T-cell (primary cell): Measurements from ENCODE around the gene LIN28A. TPM values are rescaled to one million over a fixed set of nuclear protein-coding genes. Genes with fewer than 3 reads are reported as not detected.

Source experiments
- ATAC-seq, 4 experiments: fragments of 200-7000 bp in 3 of 4; fragments of 150-1000 bp in 1 of 4; cut with Tn5 transposase; replicated peaks in 1 of 4; 1 replicate in 3 of 4; 2 replicates in 1 of 4; pipeline ENCODE4 v1.10.0; 2021; ENCODE audit warnings: moderate library complexity in 3 of 4, mild to moderate bottlenecking in 2 of 4, moderate number of reproducible peaks in 1 of 4
- CTCF ChIA-PET, 2 donors: fragments of 300-600 bp; sonication (Branson Sonifier 250); formaldehyde crosslinking; loops; one replicate each; lab custom pipeline; 2022; ENCODE audit warnings: antibody characterized with exemption in 2 of 2; lab: Charles Lee
- POLR2A ChIA-PET, 2 donors: fragments of 300-600 bp; sonication (Branson Sonifier 250); formaldehyde crosslinking; loops; one replicate each; lab custom pipeline; 2022; ENCODE audit warnings: antibody characterized with exemption in 2 of 2; lab: Charles Lee
- DNase-seq, 35 experiments: peaks; one replicate each; pipeline versions ENCODE4 v3.0.0 to v3.0.0-alpha.2; 2013 to 2023
- H3K27ac ChIP-seq: one replicate; pipeline ENCODE4 v1.5.1; 2013; ENCODE audit warnings: low read length
- H3K27me3 ChIP-seq, 2 experiments: replicated peaks in 1 of 2; 1 replicate in 1 of 2; 2 replicates in 1 of 2; pipeline versions ENCODE4 v1.6.1 to v1.7.0; 2013; ENCODE audit warnings: low read length in 1 of 2, mixed read lengths in 1 of 2; ENCODE audit not compliant: control insufficient read depth in 2 of 2, insufficient read depth in 2 of 2; ENCODE audit errors: extremely low read depth in 1 of 2
- H3K36me3 ChIP-seq, 2 donors: 1 replicate in 1 of 2; 2 replicates in 1 of 2; pipeline versions ENCODE4 v1.6.1 to v1.7.0; 2013; ENCODE audit warnings: low read length in 1 of 2; ENCODE audit not compliant: control insufficient read depth in 2 of 2, insufficient read depth in 1 of 2; ENCODE audit errors: extremely low read depth in 1 of 2
- H3K4me1 ChIP-seq, 2 experiments: 1 replicate in 1 of 2; 2 replicates in 1 of 2; pipeline versions ENCODE4 v1.6.1 to v1.7.0; 2013; ENCODE audit warnings: low read length in 2 of 2, mixed read lengths in 1 of 2; ENCODE audit not compliant: insufficient read depth in 2 of 2, control insufficient read depth in 1 of 2; ENCODE audit errors: extremely low read depth in 1 of 2
- H3K4me3 ChIP-seq, 2 donors: 1 replicate in 1 of 2; 2 replicates in 1 of 2; pipeline versions ENCODE4 v1.5.1 to v1.7.0; 2013; ENCODE audit warnings: mild to moderate bottlenecking in 2 of 2, low read length in 1 of 2, moderate library complexity in 1 of 2; ENCODE audit not compliant: control insufficient read depth in 1 of 2; ENCODE audit errors: extremely low read depth in 1 of 2
- H3K9me3 ChIP-seq: 2 replicates; pipeline ENCODE4 v1.7.0; 2013
- H3K27ac Mint-ChIP-seq, 2 donors: one replicate each; pipeline ENCODE4 v1.8.0; 2020 to 2021; ENCODE audit warnings: mild to moderate bottlenecking in 2 of 2, mixed read lengths in 2 of 2
- H3K27me3 Mint-ChIP-seq, 2 donors: one replicate each; pipeline ENCODE4 v1.8.0; 2021 to 2022; ENCODE audit warnings: mixed read lengths in 2 of 2
- H3K36me3 Mint-ChIP-seq: one replicate; pipeline ENCODE4 v1.8.0; 2021; ENCODE audit warnings: mixed read lengths
- H3K4me1 Mint-ChIP-seq, 3 donors: one replicate each; pipeline ENCODE4 v1.8.0; 2020 to 2022; ENCODE audit warnings: mixed read lengths in 3 of 3, mild to moderate bottlenecking in 1 of 3
- H3K4me3 Mint-ChIP-seq, 3 donors: one replicate each; pipeline ENCODE4 v1.8.0; 2020 to 2022; ENCODE audit warnings: mild to moderate bottlenecking in 3 of 3, mixed read lengths in 3 of 3, moderate library complexity in 3 of 3
- H3K9me3 Mint-ChIP-seq, 3 donors: one replicate each; pipeline ENCODE4 v1.8.0; 2020 to 2022; ENCODE audit warnings: mixed read lengths in 3 of 3
- WGBS: methylation state at CpG from one replicate; pipeline ENCODE4 v1.1.5; 2013; ENCODE audit warnings: missing lambda C conversion rate; ENCODE audit not compliant: insufficient coverage; 5-methylcytosine and 5-hydroxymethylcytosine counted together
- total RNA-seq, 35 experiments: library from RNA in 6 of 35; stranded (reverse) in 6 of 35; fragments of 120-200 nt in 1 of 35; gene quantifications; one replicate each; pipeline versions ENCODE4 v1.2.1 to v1.2.4 and lab custom pipeline; 2013 to 2026

Gene LIN28A
- total RNA-seq, 5 donors from 2014 or later (not counting 1 experiment from before 2014, with no cell fraction given), result 0.95 to 1.3 (median 1.1) TPM; not detected in 2

DNA sequence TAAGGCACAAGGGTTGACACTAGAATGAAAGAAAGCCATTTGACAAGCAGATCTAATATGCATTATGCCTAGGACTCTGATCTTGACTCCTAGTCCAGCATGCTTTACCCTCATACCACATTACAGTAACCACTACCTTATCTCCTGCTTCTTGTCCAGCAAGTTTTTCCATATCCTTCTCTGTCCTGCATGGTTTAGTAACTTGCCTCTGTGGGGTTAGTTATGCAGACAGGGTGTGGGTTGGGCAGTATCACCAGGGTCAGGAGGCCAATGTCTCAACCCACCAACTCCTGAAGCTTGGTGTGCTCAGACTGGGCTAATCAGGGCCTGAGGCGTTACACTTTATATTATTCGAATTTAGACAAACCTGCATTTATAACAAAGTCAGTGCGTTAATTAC lies 40.3 kb downstream of the LIN28A start:
- Mint-ChIP-seq H3K4me1 (no peaks in the 10 kb centered on the region), H3K4me3 (no peak overlapping the region), H3K27ac (no peak overlapping the region), H3K36me3 (peaks cover 49% of the 10 kb centered on the region), H3K9me3 (no peaks in the 10 kb centered on the region), H3K27me3 (no peaks in the 10 kb centered on the region)
- peaks cover 8 to 61% of the 10 kb centered on the region in 2 donors for H3K36me3 ChIP-seq
- no peaks in the 10 kb centered on the region for H3K4me1 ChIP-seq
- H3K27me3 ChIP-seq, result no peaks in the 10 kb centered on the region
- no peaks in the 10 kb centered on the region for H3K9me3 ChIP-seq
- no peak overlapping the region for H3K4me3 ChIP-seq
- no peak overlapping the region for H3K27ac ChIP-seq
- ATAC-seq (no peak), DNase-seq (no peak)
- ChIA-PET POLR2A (interaction anchor here in 1 of 2 donors (0.6 kb wide), 1 partner anchor 234 kb away, joined by 5 read pairs; no protein-coding TSS in a partner anchor), CTCF (no interaction called here)
- no CpG with 5 or more reads among the region's 3 CpGs for WGBS

DNA sequence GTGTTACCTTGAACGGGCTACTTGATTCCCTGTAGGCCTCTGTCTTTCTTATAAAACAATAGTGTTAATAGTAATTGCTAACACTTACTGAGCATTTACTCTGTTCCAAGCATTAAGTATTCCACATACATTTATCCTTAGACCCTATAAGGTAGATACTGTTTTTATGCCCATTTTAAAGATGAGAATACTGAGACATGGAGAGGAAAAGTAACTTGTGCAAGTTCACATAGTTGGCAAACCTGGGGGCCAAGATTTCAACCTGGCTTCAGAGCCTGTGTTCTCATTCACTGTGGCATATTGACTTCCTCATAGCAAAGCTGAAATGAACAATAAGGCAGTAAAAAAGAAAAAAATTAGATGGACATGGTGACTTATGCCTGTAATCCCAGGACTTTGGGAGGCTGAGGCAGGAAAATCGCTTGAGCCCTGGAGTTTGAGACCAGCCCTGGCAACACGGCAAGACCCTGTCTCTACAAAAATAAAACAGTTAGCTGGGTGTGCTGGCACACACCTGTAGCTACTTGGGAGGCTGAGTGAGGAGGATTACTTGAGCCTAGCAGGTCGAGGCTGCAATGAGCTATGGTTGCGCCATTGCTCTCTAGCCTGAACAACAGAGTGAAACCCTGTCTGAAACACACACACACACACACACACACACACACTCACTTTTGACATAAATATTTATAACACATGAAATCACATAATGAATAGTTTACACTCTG lies 42.0 kb downstream of the LIN28A start:
- Histone ChIP-seq H3K4me3 (no peak overlapping the region), H3K27me3 (no peaks in the 10 kb centered on the region), H3K4me1 (no peaks in the 10 kb centered on the region), H3K27ac (no peak overlapping the region), H3K36me3 (peaks cover 10 to 48% of the 10 kb centered on the region in 2 donors), H3K9me3 (no peaks in the 10 kb centered on the region)
- H3K36me3 Mint-ChIP-seq, result peaks cover 43% of the 10 kb centered on the region
- POLR2A ChIA-PET, result no interaction called here
- WGBS, result 100% methylated on average over 2 of the region's 5 CpGs
- CTCF ChIA-PET, result no interaction called here
- no peaks in the 10 kb centered on the region for H3K4me1 Mint-ChIP-seq
- ATAC-seq, result no peak
- no peak overlapping the region for H3K27ac Mint-ChIP-seq
- no peaks in the 10 kb centered on the region for H3K9me3 Mint-ChIP-seq
- no peak for DNase-seq
- H3K27me3 Mint-ChIP-seq, result no peaks in the 10 kb centered on the region
- H3K4me3 Mint-ChIP-seq, result no peak overlapping the region

DNA sequence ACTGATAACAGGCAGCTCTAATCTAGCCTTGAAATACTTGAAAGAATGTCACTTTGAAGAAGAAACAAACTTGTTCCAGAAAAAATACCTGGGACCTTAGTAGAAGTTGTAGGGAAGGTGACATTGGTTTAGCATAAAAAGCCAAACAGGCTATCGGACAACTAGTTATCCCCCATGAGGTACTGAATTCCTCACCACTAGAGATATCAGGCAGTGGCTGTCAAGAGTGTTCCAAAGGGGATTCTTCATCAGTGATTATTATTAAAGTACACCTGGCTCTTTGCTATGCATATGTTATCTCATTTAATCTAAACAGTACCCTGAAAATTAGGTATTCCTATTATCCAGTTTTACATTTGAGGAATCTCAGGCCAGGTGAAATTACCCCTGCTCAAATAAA lies 48.5 kb downstream of the LIN28A start:
- ATAC-seq (no peak), DNase-seq (no peak)
- peaks cover 6 to 51% of the 10 kb centered on the region in 2 donors for H3K36me3 ChIP-seq
- no peaks in the 10 kb centered on the region for H3K4me1 ChIP-seq
- ChIA-PET POLR2A (no interaction called here), CTCF (no interaction called here)
- H3K9me3 ChIP-seq, result no peaks in the 10 kb centered on the region
- no peak overlapping the region for H3K4me3 ChIP-seq
- H3K36me3 Mint-ChIP-seq, result peaks cover 44% of the 10 kb centered on the region
- H3K27ac ChIP-seq, result no peak overlapping the region
- H3K9me3 Mint-ChIP-seq, result no peaks in the 10 kb centered on the region
- WGBS, result no CpG with 5 or more reads among the region's 1 CpG
- H3K27ac Mint-ChIP-seq, result no peak overlapping the region
- no peak overlapping the region for H3K4me3 Mint-ChIP-seq
- H3K27me3 ChIP-seq, result no peaks in the 10 kb centered on the region
- H3K4me1 Mint-ChIP-seq, result no peaks in the 10 kb centered on the region
- no peaks in the 10 kb centered on the region for H3K27me3 Mint-ChIP-seq

DNA sequence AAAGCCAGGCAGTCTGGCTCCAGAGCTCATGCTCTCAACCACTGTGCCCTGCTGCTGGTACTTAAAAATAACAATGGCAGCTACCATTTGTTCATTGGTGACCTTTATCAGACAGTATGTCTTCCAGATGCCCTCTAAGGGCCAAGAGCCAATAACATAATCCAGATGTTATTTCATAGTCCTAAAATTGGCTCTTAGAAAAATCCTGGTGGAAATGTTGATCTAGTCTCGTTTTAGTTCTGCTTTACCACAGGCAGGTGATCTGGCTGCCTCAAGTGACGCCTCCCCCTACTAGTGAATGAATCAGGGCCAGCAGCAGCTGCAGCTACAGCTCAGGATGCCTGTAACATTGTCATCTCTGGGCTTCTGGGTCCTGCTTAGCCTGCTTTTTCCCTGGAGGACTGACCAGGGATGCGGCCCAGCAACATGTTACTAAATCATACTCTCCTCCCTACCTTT lies 49.0 kb downstream of the LIN28A start:
- CTCF ChIA-PET, result no interaction called here
- 100% methylated on average over 1 of the region's 3 CpGs for WGBS
- no peak overlapping the region for H3K27ac Mint-ChIP-seq
- Histone ChIP-seq H3K4me1 (no peaks in the 10 kb centered on the region), H3K27ac (no peak overlapping the region), H3K36me3 (peaks cover 6 to 51% of the 10 kb centered on the region in 2 donors), H3K9me3 (no peaks in the 10 kb centered on the region), H3K27me3 (no peaks in the 10 kb centered on the region), H3K4me3 (no peak overlapping the region)
- no peaks in the 10 kb centered on the region for H3K27me3 Mint-ChIP-seq
- peaks cover 47% of the 10 kb centered on the region for H3K36me3 Mint-ChIP-seq
- DNase-seq, result no peak
- POLR2A ChIA-PET, result no interaction called here
- no peak for ATAC-seq
- H3K9me3 Mint-ChIP-seq, result no peaks in the 10 kb centered on the region
- no peak overlapping the region for H3K4me3 Mint-ChIP-seq
- H3K4me1 Mint-ChIP-seq, result no peaks in the 10 kb centered on the region

DNA sequence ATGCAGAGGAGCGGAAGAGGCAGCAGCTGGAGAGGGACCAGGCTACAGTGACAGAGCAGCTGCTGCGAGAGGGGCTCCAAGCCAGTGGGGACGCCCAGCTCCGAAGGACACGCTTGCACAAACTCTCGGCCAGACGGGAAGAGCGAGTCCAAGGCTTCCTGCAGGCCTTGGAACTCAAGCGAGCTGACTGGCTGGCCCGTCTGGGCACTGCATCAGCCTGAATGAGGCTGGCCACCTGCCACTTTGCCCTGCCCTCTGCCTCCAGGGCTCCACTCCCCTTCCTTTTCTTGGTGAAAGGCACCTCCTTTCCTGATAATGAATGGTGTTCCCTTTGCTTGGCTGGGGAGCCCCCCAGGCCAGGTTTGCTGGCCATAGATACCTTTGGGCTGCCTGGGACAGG lies 58.3 kb downstream of the LIN28A start:
- no peaks in the 10 kb centered on the region for H3K9me3 ChIP-seq
- WGBS, result 94% methylated on average over 10 of the region's 10 CpGs
- H3K27me3 ChIP-seq, result no peaks in the 10 kb centered on the region
- Mint-ChIP-seq H3K4me1 (peaks cover 25 to 28% (median 27%) of the 10 kb centered on the region in 3 donors), H3K9me3 (no peaks in the 10 kb centered on the region), H3K4me3 (no peak overlapping the region), H3K36me3 (peaks cover 34% of the 10 kb centered on the region), H3K27ac (no peak overlapping the region), H3K27me3 (no peaks in the 10 kb centered on the region)
- ChIA-PET POLR2A (interaction anchor here in 1 of 2 donors (0.6 kb wide), 1 partner anchor 204 kb away, joined by 3 read pairs; no protein-coding TSS in a partner anchor), CTCF (interaction anchor here (0.5 to 0.7 kb wide), 2 partner anchors 35 to 921 kb away, joined by 3 to 5 read pairs; no protein-coding TSS in a partner anchor)
- DNase-seq, result no peak
- no peak overlapping the region for H3K4me3 ChIP-seq
- peaks cover 11 to 48% of the 10 kb centered on the region in 2 donors for H3K36me3 ChIP-seq
- peaks cover 19 to 29% of the 10 kb centered on the region in 2 experiments for H3K4me1 ChIP-seq
- ATAC-seq, result no peak
- no peak overlapping the region for H3K27ac ChIP-seq

DNA sequence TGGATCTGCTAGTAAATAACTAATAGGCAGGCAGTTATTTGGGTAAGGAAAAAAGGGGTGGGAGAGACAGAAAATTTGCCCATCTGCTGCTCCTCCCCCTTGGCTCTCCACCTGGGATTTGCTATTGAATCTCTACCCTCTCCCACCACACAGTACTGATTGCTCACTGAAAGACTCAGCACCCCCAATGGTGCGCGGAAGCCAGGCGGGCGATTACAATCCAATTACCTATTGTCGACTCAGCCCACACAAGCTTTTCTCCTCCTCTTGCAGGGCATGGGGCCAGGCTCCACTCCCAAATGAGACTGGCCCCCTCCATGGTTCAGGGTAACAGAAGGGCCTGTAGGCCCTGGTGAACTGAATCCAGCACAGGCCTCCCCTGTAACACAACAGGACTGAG lies 58.9 kb downstream of the LIN28A start:
- Mint-ChIP-seq H3K27me3 (no peaks in the 10 kb centered on the region), H3K4me1 (peaks cover 31 to 35% (median 33%) of the 10 kb centered on the region in 3 donors), H3K4me3 (no peak overlapping the region), H3K36me3 (peaks cover 36% of the 10 kb centered on the region), H3K27ac (no peak overlapping the region), H3K9me3 (no peaks in the 10 kb centered on the region)
- peaks cover 11 to 51% of the 10 kb centered on the region in 2 donors for H3K36me3 ChIP-seq
- DNase-seq, result no peak
- POLR2A ChIA-PET, result interaction anchor here in 1 of 2 donors (0.6 kb wide), 1 partner anchor 204 kb away, joined by 3 read pairs; no protein-coding TSS in a partner anchor
- WGBS, result no CpG with 5 or more reads among the region's 5 CpGs
- peaks cover 24 to 31% of the 10 kb centered on the region in 2 experiments for H3K4me1 ChIP-seq
- H3K27ac ChIP-seq, result no peak overlapping the region
- no peak for ATAC-seq
- H3K27me3 ChIP-seq, result no peaks in the 10 kb centered on the region
- H3K9me3 ChIP-seq, result no peaks in the 10 kb centered on the region
- no peak overlapping the region for H3K4me3 ChIP-seq
- CTCF ChIA-PET, result interaction anchor here in 1 of 2 donors (0.5 to 0.6 kb wide), 2 partner anchors 36 to 329 kb away, joined by 3 to 5 read pairs; no protein-coding TSS in a partner anchor
